Right lobe of liver (tissue), 4 donors: ENCODE measurements around the gene DBH.

ENCODE experiments used
- CTCF ChIP-seq, 4 donors: fragments of 200-600 bp in 3 of 4; fragments of 450-650 bp in 1 of 4; IDR thresholded peaks; one replicate each; pipeline versions ENCODE4 v1.5.1 to v1.8.0; 2016 to 2022; ENCODE audit warnings: antibody characterized with exemption in 4 of 4, mild to moderate bottlenecking in 2 of 4
- POLR2A ChIP-seq: fragments of 450-650 bp; IDR thresholded peaks from one replicate; pipeline ENCODE4 v1.6.1; 2017; ENCODE audit warnings: antibody characterized with exemption, mild to moderate bottlenecking
- donor health status: DM: no; HTN: no; CAD: no.
- donor health status: DM: no; HTN: no; CAD: no.
- donor health status: DM: no; HTN: yes; CAD: no.

DNA sequence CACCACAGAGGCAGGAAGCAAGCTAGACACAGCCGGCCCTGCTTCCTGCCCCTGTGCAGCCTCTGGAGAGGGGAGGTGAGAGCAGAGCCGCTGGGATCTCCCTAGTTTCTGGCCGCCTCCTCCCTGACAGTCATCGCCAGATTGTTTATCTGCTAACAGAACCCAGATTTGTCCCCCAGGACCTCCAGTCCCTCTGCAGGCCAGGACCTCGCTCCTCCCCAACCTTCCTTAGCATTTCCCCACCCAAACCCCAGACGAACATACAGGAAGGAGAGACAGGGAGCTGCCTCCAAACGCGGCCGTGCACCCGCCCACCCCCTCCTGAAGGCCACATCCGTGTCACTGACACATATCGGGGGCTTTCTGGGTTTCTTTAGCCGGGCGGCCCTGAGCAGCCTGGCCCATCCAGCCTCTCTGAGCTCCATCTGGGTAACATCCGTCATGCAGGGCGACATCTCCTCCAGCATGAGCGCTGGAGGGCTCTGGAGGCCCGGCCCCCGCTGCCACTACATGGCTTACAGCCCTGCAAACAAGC lies 47.5 kb downstream of the DBH start:
- TF ChIP-seq CTCF (IDR thresholded peaks at IDR 0.05) = no peak
- no peak for TF ChIP-seq POLR2A
